GM12878 (cell line): ENCODE results near the gene SPRR2E. TPM values are rescaled to one million over a fixed set of nuclear protein-coding genes. Genes with fewer than 3 reads are reported as not detected.
"Not testable (repeated sequence)": the region's sequence is repeated elsewhere in the genome, so short reads cannot be mapped to it uniquely, and the experiment has no call there.

Source experiments
- ATAC-seq: fragments of 200-7000 bp; cut with Tn5 transposase; 3 replicates; pipeline ENCODE4 v1.9.1; 2020; ENCODE audit warnings: mild to moderate bottlenecking, moderate library complexity
- BruUV-seq: library from RNA; stranded (reverse); fragments of 400-500 nt; replicated peaks from 2 replicates; lab custom pipeline; 2021; lab: Mats Ljungman, UMichigan
- CTCF ChIA-PET: fragments of 300-600 bp; sonication (Branson Sonifier 250); formaldehyde crosslinking; extraction: SDS; loops from one replicate; lab custom pipeline; 2021; ENCODE audit warnings: inconsistent platforms; lab: Yijun Ruan, JAX
- POLR2A ChIA-PET: fragments of 350-600 bp; formaldehyde crosslinking; extraction: SDS; loops from one replicate; lab custom pipeline; 2021; ENCODE audit warnings: inconsistent platforms; lab: Charles Lee
- RAD21 ChIA-PET: fragments of 300-600 bp; sonication (Branson Sonifier 250); formaldehyde crosslinking; loops from one replicate; lab custom pipeline; 2023; ENCODE audit warnings: antibody characterized with exemption; ENCODE audit not compliant: unreplicated experiment; lab: Charles Lee
- SMC1A ChIA-PET: fragments of 300-600 bp; sonication (Branson Sonifier 250); formaldehyde crosslinking; loops from one replicate; lab custom pipeline; 2023; ENCODE audit not compliant: unreplicated experiment, uncharacterized antibody; lab: Charles Lee
- DNase-seq: peaks from one replicate; pipeline ENCODE4 v3.0.0-alpha.2; 2011; ENCODE audit warnings: low read depth, low spot score
- FAIRE-seq: peaks from 3 replicates; lab custom pipeline; 2011; peaks lifted over from hg19 to GRCh38; lab: Jason Lieb, UNC
- H2AFZ ChIP-seq: 2 replicates; pipeline ENCODE4 v1.6.0; 2011; ENCODE audit warnings: low read depth, low read length, control low read depth; ENCODE audit not compliant: control insufficient read depth
- H3K27ac ChIP-seq: 2 replicates; pipeline ENCODE4 v1.5.1; 2011; ENCODE audit warnings: control low read depth; ENCODE audit not compliant: control insufficient read depth, insufficient read depth
- H3K27me3 ChIP-seq, 2 experiments: replicated peaks in 1 of 2; 2 replicates each; pipeline versions ENCODE4 v1.6.0 to v1.6.1; 2011; ENCODE audit warnings: low read length in 1 of 2; ENCODE audit not compliant: control insufficient read depth in 2 of 2, insufficient read depth in 2 of 2
- H3K36me3 ChIP-seq, 2 experiments: 2 replicates each; pipeline ENCODE4 v1.5.1; 2011; ENCODE audit warnings: low read length in 1 of 2; ENCODE audit not compliant: control insufficient read depth in 2 of 2, insufficient read depth in 2 of 2
- H3K4me1 ChIP-seq: 2 replicates; pipeline ENCODE4 v1.6.1; 2011; ENCODE audit warnings: mild to moderate bottlenecking, low read length, moderate library complexity, mixed read lengths; ENCODE audit not compliant: control insufficient read depth, insufficient read depth
- H3K4me2 ChIP-seq: 2 replicates; pipeline ENCODE4 v1.6.0; 2011; ENCODE audit warnings: control low read depth; ENCODE audit not compliant: control insufficient read depth, insufficient read depth
- H3K4me3 ChIP-seq: fragments of 200-600 bp; sonication (generic); 2 replicates; pipeline ENCODE4 v1.5.1; 2016
- H3K79me2 ChIP-seq: 2 replicates; pipeline ENCODE4 v1.6.0; 2011; ENCODE audit warnings: low read length; ENCODE audit not compliant: control insufficient read depth, insufficient read depth
- H3K9ac ChIP-seq: 2 replicates; pipeline ENCODE4 v1.8.0; 2011; ENCODE audit warnings: low read length, control low read depth, mixed read lengths; ENCODE audit not compliant: control insufficient read depth, insufficient read depth
- H3K9me3 ChIP-seq: replicated peaks from 3 replicates; pipeline ENCODE4 v1.5.1; 2011; ENCODE audit warnings: mild to moderate bottlenecking, low read length; ENCODE audit not compliant: control insufficient read depth, insufficient read depth
- H4K20me1 ChIP-seq: 2 replicates; pipeline ENCODE4 v1.6.0; 2011; ENCODE audit not compliant: control insufficient read depth, insufficient read depth
- CREM ChIP-seq: IDR thresholded peaks from 2 replicates; pipeline ENCODE4 v1.6.1; 2014; ENCODE audit warnings: antibody characterized with exemption, low read depth
- NFYB ChIP-seq: IDR thresholded peaks from 2 replicates; pipeline ENCODE4 v1.6.1; 2011; ENCODE audit warnings: low read depth, mild to moderate bottlenecking, low read length, improper control_type of control experiment, moderate library complexity; ENCODE audit not compliant: insufficient read depth
- PRDM15 ChIP-seq: fragments of 450-650 bp; formaldehyde crosslinking; IDR thresholded peaks from 2 replicates; pipeline ENCODE4 v1.4.0; 2020; ENCODE audit warnings: mild to moderate bottlenecking, moderate library complexity
- REST ChIP-seq: IDR thresholded peaks from 2 replicates; pipeline ENCODE4 v1.6.1; 2012; ENCODE audit warnings: mild to moderate bottlenecking, low read depth, low read length
- TBL1XR1 ChIP-seq: IDR thresholded peaks from 2 replicates; pipeline ENCODE4 v1.6.1; 2012; ENCODE audit warnings: low read depth, low read length, improper control_type of control experiment
- YY1 ChIP-seq: IDR thresholded peaks from 2 replicates; pipeline ENCODE4 v1.6.1; 2011; ENCODE audit warnings: low read depth, mild to moderate bottlenecking, low read length
- ZNF217 ChIP-seq: fragments of 450-650 bp; IDR thresholded peaks from 2 replicates; pipeline ENCODE4 v1.6.1; 2017; ENCODE audit warnings: antibody characterized with exemption, mild to moderate bottlenecking
- WGBS: methylation state at CpG from one replicate; pipeline ENCODE4 v1.1.6; 2016; ENCODE audit warnings: low lambda C conversion rate; ENCODE audit not compliant: insufficient replicate concordance, insufficient coverage; ENCODE audit errors: missing lambda C conversion rate; 5-methylcytosine and 5-hydroxymethylcytosine counted together
- in situ Hi-C: fragments of 300-500 bp; cut with MboI; formaldehyde crosslinking; loops from 9 replicates; pipeline ENCODE4 v1.14.3; 2018; ENCODE audit warnings: mixed read lengths
- intact Hi-C: fragments of 100-400 bp; cut with micrococcal nuclease; formaldehyde crosslinking; loops from one replicate; pipeline ENCODE4 v1.14.2; 2022; ENCODE audit not compliant: unreplicated experiment
- polyA plus RNA-seq, 11 experiments: library from polyadenylated mRNA; depleted of rRNA in 4 of 11; unstranded in 6 of 11; stranded (reverse) in 5 of 11; fragments of >200 nt; fragmentation: Nextera tagmentation in 4 of 11; fragmentation: Illumina TruSeq in 1 of 11; extraction: Ambion mirVana in 4 of 11; extraction: Trizol in 1 of 11; gene quantifications; 1 replicate in 1 of 11; 2 replicates in 10 of 11; pipeline versions ENCODE4 v1.2.1 to v1.2.3, GENCODE V29; 2011 to 2016; ENCODE audit warnings: inconsistent platforms in 2 of 11, missing spikeins in 2 of 11, low read depth in 1 of 11
- total RNA-seq, 4 experiments: library from RNA; depleted of rRNA in 3 of 4; stranded (reverse); fragments of >200 nt in 3 of 4; fragmentation: Illumina TruSeq in 1 of 4; extraction: Trizol in 1 of 4; gene quantifications; 2 replicates each; pipeline versions ENCODE4 v1.2.1 to v1.2.3, GENCODE V29; 2013 to 2021
- TF ChIP-seq, protein P1 (sequence below): IDR thresholded peaks from 2 replicates; pipeline ENCODE4 v1.6.1; 2012; ENCODE audit warnings: low read length, inconsistent platforms

The SPRR2E gene
- total and polyA plus RNA-seq, 10 of the 15 experiments (the other 5 are each of a cell fraction or from before 2014, with no cell fraction given) = not detected

GRCh38 chr1:153128688-153129087 lies 34.4 kb upstream of the SPRR2E start:
- ATAC-seq, CTCF ChIA-PET, H3K9me3 ChIP-seq, FAIRE-seq, H3K27me3 ChIP-seq, H3K27ac ChIP-seq, H4K20me1 ChIP-seq, SMC1A ChIA-PET, H3K4me1 ChIP-seq, H3K9ac ChIP-seq, H3K4me2 ChIP-seq, H3K4me3 ChIP-seq, H2AFZ ChIP-seq, intact Hi-C loops, DNase-seq, in situ Hi-C loops, BruUV-seq, RAD21 ChIA-PET, H3K36me3 ChIP-seq, H3K79me2 ChIP-seq: not testable (repeated sequence)
- WGBS = 49% methylated on average over 4 of the region's 4 CpGs
- POLR2A ChIA-PET = interaction anchor here (1.8 kb wide), 1 partner anchor 14 kb away, joined by 3 read pairs; no protein-coding TSS in a partner anchor

GRCh38 chr1:153127296-153127695 lies 33.0 kb upstream of the SPRR2E start:
- no peaks in the 10 kb centered on the region for H3K4me1 ChIP-seq
- FAIRE-seq = no peak
- no peak overlapping the region for H3K4me2 ChIP-seq
- no peaks in the 10 kb centered on the region for H3K27me3 ChIP-seq
- H3K27ac ChIP-seq = no peak overlapping the region
- H3K4me3 ChIP-seq = no peak overlapping the region
- ChIA-PET RAD21 (no interaction called here), SMC1A (no interaction called here), POLR2A (no interaction called here), CTCF (no interaction called here)
- no peak overlapping the region for H2AFZ ChIP-seq
- H3K9ac ChIP-seq = no peak overlapping the region
- H4K20me1 ChIP-seq = no peaks in the 10 kb centered on the region
- H3K9me3 ChIP-seq = no peaks in the 10 kb centered on the region; the same call in 1 of the 3 replicates
- no TSS peak for BruUV-seq
- no peak for DNase-seq
- TF ChIP-seq PRDM15 (no peak), YY1 (no peak), CREM (no peak), TBL1XR1 (no peak), NFYB (no peak), ZNF217 (no peak), REST (no peak)
- TF ChIP-seq, protein P1, sequence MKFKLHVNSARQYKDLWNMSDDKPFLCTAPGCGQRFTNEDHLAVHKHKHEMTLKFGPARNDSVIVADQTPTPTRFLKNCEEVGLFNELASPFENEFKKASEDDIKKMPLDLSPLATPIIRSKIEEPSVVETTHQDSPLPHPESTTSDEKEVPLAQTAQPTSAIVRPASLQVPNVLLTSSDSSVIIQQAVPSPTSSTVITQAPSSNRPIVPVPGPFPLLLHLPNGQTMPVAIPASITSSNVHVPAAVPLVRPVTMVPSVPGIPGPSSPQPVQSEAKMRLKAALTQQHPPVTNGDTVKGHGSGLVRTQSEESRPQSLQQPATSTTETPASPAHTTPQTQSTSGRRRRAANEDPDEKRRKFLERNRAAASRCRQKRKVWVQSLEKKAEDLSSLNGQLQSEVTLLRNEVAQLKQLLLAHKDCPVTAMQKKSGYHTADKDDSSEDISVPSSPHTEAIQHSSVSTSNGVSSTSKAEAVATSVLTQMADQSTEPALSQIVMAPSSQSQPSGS = no peak
- in situ Hi-C loops (no loop called here), intact Hi-C loops (no loop called here)
- H3K36me3 ChIP-seq = no peaks in the 10 kb centered on the region
- no peaks in the 10 kb centered on the region for H3K79me2 ChIP-seq
- ATAC-seq = no peak
- 20% methylated on average over 2 of the region's 2 CpGs for WGBS
